IMR-90 (cell line): ENCODE measurements around the gene OPA3. TPM values are rescaled to one million over a fixed set of nuclear protein-coding genes. Genes with fewer than 3 reads are reported as not detected.

ENCODE experiments used
- ATAC-seq: fragments of 200-7000 bp; cut with Tn5 transposase; 2 replicates; pipeline ENCODE4 v1.9.1; 2020; ENCODE audit warnings: low read depth, mild to moderate bottlenecking, moderate library complexity
- Bru-seq: library from RNA; stranded (reverse); fragments of 400-500 nt; gene quantifications from one replicate; lab custom pipeline; 2021; lab: Mats Ljungman, UMichigan
- BruChase-seq, 2 experiments: library from RNA; stranded (reverse); fragments of 400-500 nt; gene quantifications; one replicate each; lab custom pipeline; 2021; lab: Mats Ljungman, UMichigan
- BruUV-seq: library from RNA; stranded (reverse); fragments of 400-500 nt; replicated peaks from 2 replicates; lab custom pipeline; 2021; lab: Mats Ljungman, UMichigan
- CTCF ChIA-PET: fragments of 300-600 bp; formaldehyde crosslinking; extraction: SDS; loops from one replicate; lab custom pipeline; 2021; ENCODE audit warnings: antibody characterized with exemption; lab: Yijun Ruan, JAX
- POLR2A ChIA-PET: fragments of 300-600 bp; sonication (Branson Sonifier 250); formaldehyde crosslinking; loops from one replicate; lab custom pipeline; 2022; ENCODE audit warnings: antibody characterized with exemption; ENCODE audit not compliant: unreplicated experiment; lab: Charles Lee
- DNase-seq: peaks from one replicate; pipeline ENCODE4 v3.0.0; 2013
- H2AFZ ChIP-seq: replicated peaks from 2 replicates; pipeline ENCODE3; 2013; ENCODE audit warnings: low read length, mild to moderate bottlenecking; ENCODE audit not compliant: poor library complexity
- H2AK5ac ChIP-seq: 2 replicates; pipeline ENCODE4 v1.6.1; 2013; ENCODE audit warnings: low read depth, low read length, inconsistent platforms
- H2AK9ac ChIP-seq: replicated peaks from 2 replicates; pipeline ENCODE3; 2013; ENCODE audit warnings: mild to moderate bottlenecking, low read depth, low read length, moderate library complexity; ENCODE audit not compliant: poor library complexity
- H2BK120ac ChIP-seq: 2 replicates; pipeline ENCODE4 v1.6.1; 2013; ENCODE audit warnings: low read depth, low read length, inconsistent platforms
- H2BK15ac ChIP-seq: 3 replicates; pipeline ENCODE4 v1.6.1; 2013; ENCODE audit warnings: low read depth, low read length, inconsistent platforms
- H2BK20ac ChIP-seq: 2 replicates; pipeline ENCODE4 v1.6.1; 2013; ENCODE audit warnings: low read depth, mild to moderate bottlenecking, inconsistent platforms, low read length, moderate library complexity
- H2BK5ac ChIP-seq: 2 replicates; pipeline ENCODE4 v1.6.1; 2013; ENCODE audit warnings: mild to moderate bottlenecking, low read depth, low read length, inconsistent platforms; ENCODE audit not compliant: poor library complexity, severe bottlenecking
- H3K14ac ChIP-seq: replicated peaks from 2 replicates; pipeline ENCODE4 v1.6.1; 2013; ENCODE audit warnings: low read depth, low read length, inconsistent platforms
- H3K18ac ChIP-seq: 2 replicates; pipeline ENCODE4 v1.6.1; 2013; ENCODE audit warnings: low read depth, low read length, control low read depth
- H3K23ac ChIP-seq: 2 replicates; pipeline ENCODE4 v1.6.1; 2013; ENCODE audit warnings: low read depth, low read length, inconsistent platforms
- H3K27ac ChIP-seq: 2 replicates; pipeline ENCODE4 v1.5.1; 2013; ENCODE audit warnings: mild to moderate bottlenecking, control low read depth, low read length; ENCODE audit not compliant: insufficient read depth
- H3K27me3 ChIP-seq: 2 replicates; pipeline ENCODE4 v1.6.1; 2013; ENCODE audit warnings: low read length; ENCODE audit not compliant: control insufficient read depth, insufficient read depth
- H3K36me3 ChIP-seq: 2 replicates; pipeline ENCODE4 v1.6.1; 2013; ENCODE audit warnings: low read length, mixed read lengths; ENCODE audit not compliant: control insufficient read depth, insufficient read depth
- H3K4ac ChIP-seq: 2 replicates; pipeline ENCODE4 v1.6.1; 2013; ENCODE audit warnings: low read depth, low read length, inconsistent platforms
- H3K4me1 ChIP-seq: 2 replicates; pipeline ENCODE4 v1.6.1; 2013; ENCODE audit warnings: low read length, mixed read lengths; ENCODE audit not compliant: control insufficient read depth, insufficient read depth
- H3K4me2 ChIP-seq: 2 replicates; pipeline ENCODE4 v1.6.1; 2013; ENCODE audit warnings: low read depth, mild to moderate bottlenecking, control low read depth, low read length, moderate library complexity
- H3K4me3 ChIP-seq: 2 replicates; pipeline ENCODE4 v1.5.1; 2013; ENCODE audit warnings: low read depth, mild to moderate bottlenecking, control low read depth, low read length, moderate library complexity; ENCODE audit not compliant: insufficient read depth
- H3K56ac ChIP-seq: 2 replicates; pipeline ENCODE4 v1.6.1; 2013; ENCODE audit warnings: low read length, inconsistent platforms; ENCODE audit not compliant: insufficient read depth; ENCODE audit errors: extremely low read depth
- H3K79me1 ChIP-seq, 2 experiments: 2 replicates each; pipeline ENCODE4 v1.6.1; 2013; ENCODE audit warnings: low read length in 2 of 2, inconsistent platforms in 1 of 2, low read depth in 1 of 2
- H3K9ac ChIP-seq: 2 replicates; pipeline ENCODE4 v1.6.1; 2013; ENCODE audit warnings: low read depth, low read length, control low read depth
- H3K9me1 ChIP-seq: 2 replicates; pipeline ENCODE4 v1.6.1; 2013; ENCODE audit warnings: low read length, inconsistent platforms; ENCODE audit not compliant: insufficient read depth
- H3K9me3 ChIP-seq: 2 replicates; pipeline ENCODE4 v1.6.1; 2013; ENCODE audit warnings: low read length; ENCODE audit not compliant: control insufficient read depth, insufficient read depth
- H4K20me1 ChIP-seq: 2 replicates; pipeline ENCODE4 v1.6.1; 2013; ENCODE audit warnings: low read length, inconsistent platforms; ENCODE audit not compliant: insufficient read depth
- H4K5ac ChIP-seq: 2 replicates; pipeline ENCODE4 v1.6.1; 2013; ENCODE audit warnings: mild to moderate bottlenecking, low read depth, low read length, control low read depth
- H4K8ac ChIP-seq, 2 experiments: 2 replicates each; pipeline ENCODE4 v1.6.1; 2013; ENCODE audit warnings: low read depth in 2 of 2, low read length in 2 of 2, control low read depth in 1 of 2, inconsistent platforms in 1 of 2
- H4K91ac ChIP-seq: 2 replicates; pipeline ENCODE4 v1.6.1; 2013; ENCODE audit warnings: low read depth, low read length, inconsistent platforms; ENCODE audit not compliant: insufficient read depth
- BHLHE40 ChIP-seq: fragments of 150-350 bp; IDR thresholded peaks from 2 replicates; pipeline ENCODE4 v1.6.1; 2016; ENCODE audit warnings: mild to moderate bottlenecking, low read depth, low read length
- FOS ChIP-seq: fragments of 150-350 bp; IDR thresholded peaks from 2 replicates; pipeline ENCODE4 v1.6.1; 2016; ENCODE audit warnings: low read depth, low read length
- MAFK ChIP-seq: IDR thresholded peaks from 2 replicates; pipeline ENCODE4 v1.6.1; 2012; ENCODE audit warnings: low read depth, low read length, improper control_type of control experiment
- MAZ ChIP-seq: IDR thresholded peaks from 2 replicates; pipeline ENCODE4 v1.6.1; 2012; ENCODE audit warnings: low read depth, mild to moderate bottlenecking, low read length, improper control_type of control experiment, moderate library complexity, borderline replicate concordance
- NFE2L2 ChIP-seq: fragments of 150-350 bp; IDR thresholded peaks from 2 replicates; pipeline ENCODE4 v1.6.1; 2016; ENCODE audit warnings: low read depth, mild to moderate bottlenecking, low read length
- RAD21 ChIP-seq: IDR thresholded peaks from 2 replicates; pipeline ENCODE4 v1.6.1; 2012; ENCODE audit warnings: low read length, improper control_type of control experiment
- SMC3 ChIP-seq: fragments of 150-350 bp; IDR thresholded peaks from 2 replicates; pipeline ENCODE4 v1.6.1; 2016; ENCODE audit warnings: low read depth, mild to moderate bottlenecking, antibody characterized with exemption, low read length, moderate library complexity
- WGBS, 2 experiments: methylation state at CpG; one replicate each; pipeline versions ENCODE4 v1.1.5 to v1.1.7; 2013; ENCODE audit warnings: missing lambda C conversion rate in 2 of 2; ENCODE audit not compliant: insufficient read length in 1 of 2; ENCODE audit errors: extremely low coverage in 2 of 2; 5-methylcytosine and 5-hydroxymethylcytosine counted together
- dilution Hi-C: fragments of 300-500 bp; cut with HindIII; formaldehyde crosslinking; loops from one replicate; pipeline ENCODE4 v1.14.3; 2018; ENCODE audit warnings: low sequenced_read_pairs; ENCODE audit not compliant: unreplicated experiment
- in situ Hi-C: fragments of 300-500 bp; cut with MboI; formaldehyde crosslinking; loops from 3 replicates; pipeline ENCODE4 v1.14.3; 2019; ENCODE audit warnings: low sequenced_read_pairs, inconsistent platforms, mixed read lengths
- intact Hi-C: fragments of 100-400 bp; cut with micrococcal nuclease; formaldehyde crosslinking; loops from 2 replicates; pipeline ENCODE4 v1.10.0; 2022
- long read RNA-seq: library from polyadenylated mRNA; unstranded; transcript quantifications from one replicate; pipeline ENCODE4 v2.0.0, GENCODE V29; 2021; ENCODE audit not compliant: unreplicated experiment
- polyA plus RNA-seq, 3 experiments: library from polyadenylated mRNA; depleted of rRNA; stranded (reverse); fragments of >200 nt; gene quantifications; 2 replicates each; pipeline ENCODE4 v1.2.3, GENCODE V29; 2012; ENCODE audit warnings: low replicate concordance in 1 of 3
- total RNA-seq: library from RNA; depleted of rRNA; stranded (reverse); fragments of >200 nt; gene quantifications from 2 replicates; pipeline ENCODE4 v1.2.3, GENCODE V29; 2012; rRNA removed
- TF ChIP-seq, protein P1 (sequence below): conservative IDR thresholded peaks from 2 replicates; pipeline ENCODE4 v1.5.1; 2012; ENCODE audit warnings: mild to moderate bottlenecking, low read depth, low read length, improper control_type of control experiment
- TF ChIP-seq, protein P2 (sequence below): fragments of 150-350 bp; IDR thresholded peaks from 2 replicates; pipeline ENCODE4 v1.6.1; 2017; ENCODE audit warnings: mild to moderate bottlenecking, antibody characterized with exemption, low read length, low read depth
- TF ChIP-seq, protein P3 (sequence below): fragments of 150-350 bp; IDR thresholded peaks from 2 replicates; pipeline ENCODE4 v1.6.1; 2016; ENCODE audit warnings: low read depth, mild to moderate bottlenecking, low read length, moderate library complexity, borderline replicate concordance

The OPA3 gene
- total RNA-seq, result 3.9 and 5.2 TPM in 2 replicates
- 9.6 and 10.9 TPM in 2 replicates for polyA plus RNA-seq (2012; rRNA removed)
- polyA plus RNA-seq (2012; cell fraction: cytosol; rRNA removed), result 7.8 and 9.8 TPM in 2 replicates
- 7.1 and 10.8 TPM in 2 replicates for polyA plus RNA-seq (2012; cell fraction: nucleus; rRNA removed; ENCODE audit: low replicate concordance)
- percentile 64 among the genes with signal in this experiment for Bru-seq, nascent RNA
- BruChase-seq, experiment 1, labeled RNA remaining after a 6-hour chase, result percentile 77 among the genes with signal in this experiment
- BruChase-seq, experiment 2, labeled RNA remaining after a 2-hour chase, result percentile 63 among the genes with signal in this experiment
- long read RNA-seq, full-length matches to known transcripts, result 5 of 15 reads
- long read RNA-seq, partial matches to known transcripts, result 0 of 15 reads
- long read RNA-seq, other reads (novel, unspliced or antisense), result 10 of 15 reads

DNA sequence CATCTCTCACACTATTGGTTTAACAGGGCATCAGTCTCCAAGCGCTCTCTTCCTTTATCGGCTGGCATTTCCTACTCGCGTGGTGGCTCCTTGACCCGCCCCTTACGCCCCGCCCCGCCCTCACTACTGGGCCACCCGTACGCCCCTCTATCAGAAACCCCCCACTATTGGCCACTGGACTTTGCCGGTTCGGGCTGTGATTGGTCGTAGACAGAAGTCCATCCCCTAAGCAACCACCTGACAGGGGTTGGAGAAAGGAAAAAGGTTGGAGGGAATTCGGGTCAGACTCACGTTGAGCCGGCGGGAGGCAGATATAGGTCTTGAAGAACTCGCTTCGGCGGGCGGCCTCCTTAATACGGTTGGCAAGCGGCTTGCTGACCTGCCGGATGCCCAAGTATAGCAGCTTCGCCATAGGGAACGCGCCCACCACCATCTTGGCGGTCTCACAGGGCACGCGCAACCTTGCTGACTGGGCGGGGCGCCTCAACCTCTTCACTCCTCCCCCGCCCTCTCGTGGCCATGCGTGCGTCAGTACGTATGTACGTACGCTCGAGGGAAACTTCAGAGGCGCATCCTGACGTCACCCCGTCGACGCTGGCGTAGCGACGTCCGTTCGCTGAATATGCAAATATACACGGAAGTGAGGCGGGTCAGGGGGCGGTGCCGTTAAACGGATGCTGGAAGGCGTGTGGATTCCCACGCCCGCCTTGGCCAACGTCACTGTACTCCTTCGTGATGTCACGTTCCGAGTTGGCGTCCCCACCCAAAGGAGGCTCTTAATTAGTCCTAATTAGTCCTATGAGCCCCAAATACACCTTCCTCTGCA lies at the start of gene OPA3:
OPA3 (minus strand) TSS at position 471 of the 826 bp plus-strand sequence; CDS start at position 433, 38 bp downstream.
- peak within 1 kb of the TSS; percentile 100 for H3K14ac ChIP-seq
- H4K5ac ChIP-seq, result peak within 1 kb of the TSS; percentile 97
- peak within 1 kb of the TSS; percentile 92 for H3K27ac ChIP-seq
- peak within 1 kb of the TSS; percentile 82; the same call in 1 of the 3 replicates for H2BK15ac ChIP-seq
- H4K91ac ChIP-seq, result peak within 1 kb of the TSS; percentile 95
- H3K4me2 ChIP-seq, result peak within 1 kb of the TSS; percentile 88
- H3K9ac ChIP-seq, result peak within 1 kb of the TSS; percentile 96
- no peaks in the 10 kb centered on the region for H4K20me1 ChIP-seq
- ChIA-PET CTCF (no interaction called here), POLR2A (interaction anchor here (0.6 kb wide), 2 partner anchors 12 to 186 kb away, joined by 3 to 13 read pairs; no protein-coding TSS in a partner anchor)
- peak within 1 kb of the TSS; percentile 81 for H3K4me3 ChIP-seq
- H3K36me3 ChIP-seq, result no peaks in the 10 kb centered on the region
- 0 out of 2 replicates have a peak, but pooled peaks cover 1% of the 10 kb centered on the region for H3K4me1 ChIP-seq
- dilution Hi-C loops (no loop called here), intact Hi-C loops (loop anchor here (2.0 kb wide), 1 partner anchor 58 kb away; no protein-coding TSS in a partner anchor), in situ Hi-C loops (no loop called here)
- H3K27me3 ChIP-seq, result no peaks in the 10 kb centered on the region
- H3K9me1 ChIP-seq, result no peaks in the 10 kb centered on the region
- H4K8ac ChIP-seq, result peak within 1 kb of the TSS; percentile 92 to 100
- H3K23ac ChIP-seq, result peak within 1 kb of the TSS; percentile 100
- H2BK20ac ChIP-seq, result peak within 1 kb of the TSS; percentile 71; the same call in 1 of the 2 replicates
- peak within 1 kb of the TSS; percentile 100 for H3K4ac ChIP-seq
- peak within 1 kb of the TSS; percentile 84 for H3K56ac ChIP-seq
- peak; percentile 96 for ATAC-seq
- peak within 1 kb of the TSS; percentile 93 for H3K18ac ChIP-seq
- H2AFZ ChIP-seq, result peak within 1 kb of the TSS; percentile 100
- 0% methylated on average over 7 of the region's 63 CpGs; no CpG with 5 or more reads in 1 of the 2 experiments for WGBS, 2 experiments
- peak within 1 kb of the TSS; percentile 99 for H2AK5ac ChIP-seq
- peak within 1 kb of the TSS; percentile 100 for H2AK9ac ChIP-seq
- peak within 1 kb of the TSS; percentile 84 for H2BK120ac ChIP-seq
- H3K9me3 ChIP-seq, result no peaks in the 10 kb centered on the region
- H3K79me1 ChIP-seq, result peaks cover 15 to 34% of the 10 kb centered on the region in 2 experiments
- DNase-seq, result peak; percentile 100
- peak within 1 kb of the TSS; percentile 96 for H2BK5ac ChIP-seq
- BruUV-seq, result TSS peak; percentile 31
- TF ChIP-seq, protein P1, sequence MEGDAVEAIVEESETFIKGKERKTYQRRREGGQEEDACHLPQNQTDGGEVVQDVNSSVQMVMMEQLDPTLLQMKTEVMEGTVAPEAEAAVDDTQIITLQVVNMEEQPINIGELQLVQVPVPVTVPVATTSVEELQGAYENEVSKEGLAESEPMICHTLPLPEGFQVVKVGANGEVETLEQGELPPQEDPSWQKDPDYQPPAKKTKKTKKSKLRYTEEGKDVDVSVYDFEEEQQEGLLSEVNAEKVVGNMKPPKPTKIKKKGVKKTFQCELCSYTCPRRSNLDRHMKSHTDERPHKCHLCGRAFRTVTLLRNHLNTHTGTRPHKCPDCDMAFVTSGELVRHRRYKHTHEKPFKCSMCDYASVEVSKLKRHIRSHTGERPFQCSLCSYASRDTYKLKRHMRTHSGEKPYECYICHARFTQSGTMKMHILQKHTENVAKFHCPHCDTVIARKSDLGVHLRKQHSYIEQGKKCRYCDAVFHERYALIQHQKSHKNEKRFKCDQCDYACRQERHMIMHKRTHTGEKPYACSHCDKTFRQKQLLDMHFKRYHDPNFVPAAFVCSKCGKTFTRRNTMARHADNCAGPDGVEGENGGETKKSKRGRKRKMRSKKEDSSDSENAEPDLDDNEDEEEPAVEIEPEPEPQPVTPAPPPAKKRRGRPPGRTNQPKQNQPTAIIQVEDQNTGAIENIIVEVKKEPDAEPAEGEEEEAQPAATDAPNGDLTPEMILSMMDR, result no peak
- TF ChIP-seq FOS (peak; percentile 58; the same call in 1 of the 2 replicates), BHLHE40 (peak; percentile 54; the same call in 1 of the 2 replicates), MAFK (peak; percentile 83), SMC3 (no peak), NFE2L2 (peak; percentile 10; the same call in 1 of the 2 replicates), RAD21 (no peak; the same call in 1 of the 2 replicates), MAZ (peak; percentile 98)
- TF ChIP-seq, protein P2, sequence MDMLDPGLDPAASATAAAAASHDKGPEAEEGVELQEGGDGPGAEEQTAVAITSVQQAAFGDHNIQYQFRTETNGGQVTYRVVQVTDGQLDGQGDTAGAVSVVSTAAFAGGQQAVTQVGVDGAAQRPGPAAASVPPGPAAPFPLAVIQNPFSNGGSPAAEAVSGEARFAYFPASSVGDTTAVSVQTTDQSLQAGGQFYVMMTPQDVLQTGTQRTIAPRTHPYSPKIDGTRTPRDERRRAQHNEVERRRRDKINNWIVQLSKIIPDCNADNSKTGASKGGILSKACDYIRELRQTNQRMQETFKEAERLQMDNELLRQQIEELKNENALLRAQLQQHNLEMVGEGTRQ, result peak; percentile 72
- TF ChIP-seq, protein P3, sequence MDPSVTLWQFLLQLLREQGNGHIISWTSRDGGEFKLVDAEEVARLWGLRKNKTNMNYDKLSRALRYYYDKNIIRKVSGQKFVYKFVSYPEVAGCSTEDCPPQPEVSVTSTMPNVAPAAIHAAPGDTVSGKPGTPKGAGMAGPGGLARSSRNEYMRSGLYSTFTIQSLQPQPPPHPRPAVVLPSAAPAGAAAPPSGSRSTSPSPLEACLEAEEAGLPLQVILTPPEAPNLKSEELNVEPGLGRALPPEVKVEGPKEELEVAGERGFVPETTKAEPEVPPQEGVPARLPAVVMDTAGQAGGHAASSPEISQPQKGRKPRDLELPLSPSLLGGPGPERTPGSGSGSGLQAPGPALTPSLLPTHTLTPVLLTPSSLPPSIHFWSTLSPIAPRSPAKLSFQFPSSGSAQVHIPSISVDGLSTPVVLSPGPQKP, result no peak
